GM12865 (cell line): ENCODE results near the gene SOX6.
"Not testable (repeated sequence)": the region's sequence is repeated elsewhere in the genome, so short reads cannot be mapped to it uniquely, and the experiment has no call there.

Source experiments
- DNase-seq: peaks from one replicate; pipeline ENCODE4 v3.0.0; 2010; ENCODE audit warnings: low read depth
- H3K4me3 ChIP-seq: 2 replicates; pipeline ENCODE4 v1.5.1; 2011; ENCODE audit warnings: mild to moderate bottlenecking, low read depth, low read length, control low read depth
- TF ChIP-seq, protein P1 (sequence below): IDR thresholded peaks from 2 replicates; pipeline ENCODE4 v1.5.1; 2011; ENCODE audit warnings: low read length, control low read depth, low read depth, inconsistent platforms; ENCODE audit not compliant: insufficient read depth; ENCODE audit errors: missing control alignments

Gene SOX6

DNA sequence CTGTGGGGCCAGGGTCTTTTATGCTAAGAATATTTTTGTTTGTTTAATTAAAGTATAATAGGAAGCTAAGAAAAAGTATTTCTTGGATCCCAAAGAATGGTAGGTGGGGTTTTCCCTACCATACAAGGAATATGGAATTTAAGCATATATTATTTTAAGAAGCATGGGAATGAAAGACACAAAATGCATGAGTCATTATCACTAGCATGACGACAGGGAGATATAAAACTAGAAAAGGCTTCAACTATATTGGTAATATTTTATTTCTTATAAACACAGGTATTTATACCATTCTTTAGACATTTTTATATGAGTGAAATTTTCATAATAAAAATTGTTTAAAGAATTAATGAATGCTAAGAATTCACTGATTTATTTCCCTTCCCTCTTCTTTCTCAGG, 39.3 kb upstream of the SOX6 start:
- H3K4me3 ChIP-seq, result no peak overlapping the region
- TF ChIP-seq, protein P1, sequence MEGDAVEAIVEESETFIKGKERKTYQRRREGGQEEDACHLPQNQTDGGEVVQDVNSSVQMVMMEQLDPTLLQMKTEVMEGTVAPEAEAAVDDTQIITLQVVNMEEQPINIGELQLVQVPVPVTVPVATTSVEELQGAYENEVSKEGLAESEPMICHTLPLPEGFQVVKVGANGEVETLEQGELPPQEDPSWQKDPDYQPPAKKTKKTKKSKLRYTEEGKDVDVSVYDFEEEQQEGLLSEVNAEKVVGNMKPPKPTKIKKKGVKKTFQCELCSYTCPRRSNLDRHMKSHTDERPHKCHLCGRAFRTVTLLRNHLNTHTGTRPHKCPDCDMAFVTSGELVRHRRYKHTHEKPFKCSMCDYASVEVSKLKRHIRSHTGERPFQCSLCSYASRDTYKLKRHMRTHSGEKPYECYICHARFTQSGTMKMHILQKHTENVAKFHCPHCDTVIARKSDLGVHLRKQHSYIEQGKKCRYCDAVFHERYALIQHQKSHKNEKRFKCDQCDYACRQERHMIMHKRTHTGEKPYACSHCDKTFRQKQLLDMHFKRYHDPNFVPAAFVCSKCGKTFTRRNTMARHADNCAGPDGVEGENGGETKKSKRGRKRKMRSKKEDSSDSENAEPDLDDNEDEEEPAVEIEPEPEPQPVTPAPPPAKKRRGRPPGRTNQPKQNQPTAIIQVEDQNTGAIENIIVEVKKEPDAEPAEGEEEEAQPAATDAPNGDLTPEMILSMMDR, result no peak
- DNase-seq, result no peak

DNA sequence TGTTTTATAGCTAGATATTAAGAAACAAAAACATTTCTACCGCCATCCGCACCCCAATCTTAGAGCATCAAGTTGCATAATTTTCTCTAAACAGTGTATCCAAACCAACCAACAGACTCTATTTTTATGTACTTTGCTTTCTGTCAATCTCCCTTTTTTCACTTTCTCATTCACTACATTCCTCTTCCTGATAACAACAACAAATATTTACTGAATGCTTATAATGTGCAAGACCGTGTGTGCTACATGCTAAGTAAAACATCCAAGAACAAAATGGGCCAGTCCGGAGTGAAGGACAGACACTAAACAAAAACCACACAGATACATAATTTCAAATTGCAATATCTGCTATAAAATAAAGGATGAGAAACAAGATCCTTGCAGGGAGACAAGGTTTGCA, 38.6 kb upstream of the SOX6 start:
- H3K4me3 ChIP-seq, result no peak overlapping the region
- TF ChIP-seq, protein P1, result no peak
- DNase-seq, result no peak

GRCh38 chr11:16393340-16393739, 37.0 kb upstream of the SOX6 start:
- no peak overlapping the region for H3K4me3 ChIP-seq
- TF ChIP-seq, protein P1, result no peak
- DNase-seq, result no peak

GRCh38 chr11:16392616-16393015, 36.3 kb upstream of the SOX6 start:
- TF ChIP-seq, protein P1, result no peak
- H3K4me3 ChIP-seq, result no peak overlapping the region
- no peak for DNase-seq

GRCh38 chr11:16390826-16391225, 34.5 kb upstream of the SOX6 start:
- not testable (repeated sequence) for H3K4me3 ChIP-seq, DNase-seq

- no peak for DNase-seq
- TF ChIP-seq, protein P1, result no peak
- no peak overlapping the region for H3K4me3 ChIP-seq
Observed at GRCh38 chr11:16385099-16385498, 28.8 kb upstream of the SOX6 start.

GRCh38 chr11:16382638-16383380, 26.5 kb upstream of the SOX6 start:
- TF ChIP-seq, protein P1, result no peak
- no peak overlapping the region for H3K4me3 ChIP-seq
- DNase-seq, result no peak
